Stimulated activated CD8-positive, alpha-beta memory T cell treated with anti-CD3 and anti-CD28 coated beads, Interleukin-15, amount 100 ng/mL, for 24 hours (primary cell): ENCODE data around the gene GRIK2.

Experiments
- DNase-seq: peaks from one replicate; pipeline ENCODE4 v3.0.0-alpha.2; 2020; ENCODE audit warnings: low read depth

Gene GRIK2

DNA sequence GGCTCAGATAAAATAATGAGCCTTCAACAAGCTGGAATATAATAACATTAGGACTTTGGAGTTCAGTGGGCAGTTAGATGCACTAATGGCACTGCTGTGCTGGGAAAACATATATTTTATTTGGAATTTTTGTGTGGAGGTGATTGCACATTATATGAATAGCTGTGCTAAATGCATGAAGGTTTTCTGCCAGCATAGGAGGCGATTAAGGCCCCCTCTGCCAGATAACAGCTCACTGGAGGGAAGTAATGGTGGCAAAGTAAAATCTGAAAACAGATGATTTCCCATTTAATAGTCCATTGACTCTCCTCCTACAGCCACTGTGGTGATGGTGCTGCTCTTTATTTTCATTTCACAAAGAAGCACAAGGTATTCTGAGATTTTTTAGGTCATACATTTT lies 326.0 kb downstream of the GRIK2 start:
- no peak for DNase-seq

DNA sequence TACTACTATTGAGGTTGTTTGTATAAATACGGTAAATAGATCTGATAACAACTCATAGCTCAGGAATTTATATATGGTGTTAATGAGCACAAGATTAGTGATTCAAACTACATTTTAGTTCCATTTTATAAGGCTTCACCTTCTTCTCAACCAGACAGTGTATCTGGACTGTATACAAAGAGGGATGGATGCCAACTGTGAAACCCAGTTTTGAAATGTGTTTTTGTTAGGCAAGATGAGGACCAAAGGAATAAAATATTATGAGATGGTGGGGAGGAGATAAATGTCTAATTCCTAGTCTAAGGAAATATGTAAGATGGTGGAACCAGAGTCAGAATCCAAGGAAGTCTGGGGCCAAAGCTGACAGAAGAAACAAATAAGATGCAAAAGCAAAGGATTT lies 329.0 kb downstream of the GRIK2 start:
- no peak for DNase-seq

DNA sequence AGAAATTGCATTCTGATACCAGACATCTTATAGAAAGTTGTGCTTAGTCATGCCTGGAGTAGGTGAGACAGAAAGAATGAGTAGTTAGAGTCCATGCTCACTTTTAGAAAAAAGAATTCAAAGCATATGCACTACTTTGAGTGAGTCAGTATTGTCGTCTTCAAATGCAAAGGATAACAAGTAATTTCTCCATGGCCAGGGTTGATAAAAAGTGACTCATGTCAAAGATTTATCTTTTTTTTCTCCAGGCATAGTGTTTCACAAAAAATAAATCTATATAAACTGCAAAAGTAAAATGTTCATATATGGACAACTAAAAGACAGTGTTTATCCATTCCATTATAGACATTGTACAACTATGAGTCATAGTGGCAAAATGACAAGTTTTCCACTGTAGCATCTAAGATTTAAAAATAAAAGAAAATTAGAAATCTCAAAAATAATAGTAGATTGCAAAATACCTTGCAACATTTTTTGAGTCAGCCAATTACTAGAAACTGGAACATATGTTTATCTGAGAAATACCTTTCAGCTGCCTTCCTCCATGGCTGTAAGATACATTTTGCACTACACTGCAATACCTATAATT lies 329.6 kb downstream of the GRIK2 start:
- no peak for DNase-seq

DNA sequence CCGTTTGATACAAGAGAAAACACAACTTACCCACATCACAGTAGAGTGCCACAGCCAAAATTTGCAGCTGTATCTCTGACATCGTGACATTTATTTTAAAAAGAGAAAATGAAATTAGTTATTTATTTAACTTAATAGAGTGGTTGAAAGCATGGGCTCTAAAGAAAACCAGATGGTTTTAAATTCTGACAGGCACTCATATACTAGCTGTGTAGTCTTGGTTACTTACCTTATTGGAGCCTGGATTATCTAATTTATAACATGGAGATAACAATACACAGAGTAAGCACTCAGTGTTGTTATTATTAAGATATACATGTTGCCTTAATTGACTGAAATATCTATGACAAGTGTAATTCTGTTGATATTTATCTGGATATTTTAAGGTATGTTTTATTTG lies 334.9 kb downstream of the GRIK2 start:
- DNase-seq, result no peak

DNA sequence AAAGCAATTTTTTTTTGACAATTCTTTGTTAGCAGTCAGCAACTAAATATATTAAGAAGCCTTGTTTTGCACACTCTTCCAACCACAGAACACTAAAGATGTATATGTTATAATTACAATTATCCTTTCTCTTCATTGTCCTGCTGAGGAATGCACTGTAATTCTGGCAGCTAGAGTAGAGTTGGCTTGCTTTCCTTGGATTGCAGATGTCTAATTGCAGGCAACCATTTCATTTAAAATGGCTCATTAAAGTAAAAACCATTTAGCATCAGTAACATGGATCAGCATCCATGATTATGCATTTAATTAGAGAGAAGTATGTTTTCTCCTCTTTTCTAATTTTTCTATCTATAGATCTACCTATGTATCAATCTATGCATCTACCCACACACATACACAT lies 335.4 kb downstream of the GRIK2 start:
- DNase-seq, result no peak

DNA sequence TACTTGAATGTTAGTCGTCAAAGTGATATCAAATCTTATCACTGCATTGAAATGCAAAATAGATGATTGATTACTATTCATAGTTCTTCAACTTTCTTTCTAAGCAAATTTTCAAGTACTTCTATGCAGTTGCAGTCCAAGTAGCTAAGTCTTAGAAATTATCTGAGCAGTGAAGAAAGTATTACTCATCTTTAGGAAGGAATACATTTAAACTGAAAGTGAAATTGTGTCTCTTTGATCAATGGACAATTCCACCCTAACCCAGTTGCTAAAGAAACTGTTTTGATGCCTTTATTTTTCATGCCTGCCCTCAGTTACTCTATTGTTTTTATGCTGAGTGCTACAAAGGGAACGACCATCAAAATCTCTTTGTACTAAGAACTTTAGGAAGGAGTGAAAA lies 337.4 kb downstream of the GRIK2 start:
- DNase-seq, result no peak

DNA sequence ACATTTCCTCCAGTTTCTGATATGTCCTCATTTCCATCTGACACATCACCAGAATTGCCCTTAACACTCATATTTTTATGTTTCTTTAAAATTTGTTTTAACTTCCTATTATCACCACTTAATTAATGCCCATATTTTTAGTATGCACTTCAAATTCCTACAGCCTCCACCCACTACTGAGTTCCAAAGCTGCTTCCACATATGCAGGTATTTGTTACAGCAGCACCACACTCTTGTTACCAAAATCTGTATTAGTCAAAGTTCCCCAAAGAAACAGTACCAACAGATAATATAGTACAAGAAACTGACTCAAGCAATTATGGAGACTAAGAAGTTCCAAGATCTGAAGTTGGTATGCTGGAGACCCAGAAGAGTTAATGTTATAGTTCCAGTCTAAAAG lies 340.4 kb downstream of the GRIK2 start:
- no peak for DNase-seq

DNA sequence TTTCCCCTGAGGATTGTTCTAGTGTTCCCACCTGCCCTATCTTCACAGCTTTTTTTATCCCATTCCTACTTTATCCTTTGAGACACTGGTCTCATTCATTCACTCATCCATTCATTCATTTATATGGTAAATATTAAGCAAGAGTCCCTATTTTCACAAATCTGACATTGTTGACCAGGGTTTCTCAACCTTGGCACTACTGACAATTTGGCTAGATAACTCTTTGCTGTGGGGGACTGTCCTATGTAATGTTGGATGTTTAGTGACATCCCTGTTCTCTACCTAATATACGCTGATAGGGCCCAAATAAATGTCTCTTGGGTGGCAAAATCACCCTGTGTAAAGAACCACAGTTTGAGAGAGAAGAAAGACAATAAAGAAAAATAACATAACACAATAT lies 345.0 kb downstream of the GRIK2 start:
- DNase-seq, result no peak

DNA sequence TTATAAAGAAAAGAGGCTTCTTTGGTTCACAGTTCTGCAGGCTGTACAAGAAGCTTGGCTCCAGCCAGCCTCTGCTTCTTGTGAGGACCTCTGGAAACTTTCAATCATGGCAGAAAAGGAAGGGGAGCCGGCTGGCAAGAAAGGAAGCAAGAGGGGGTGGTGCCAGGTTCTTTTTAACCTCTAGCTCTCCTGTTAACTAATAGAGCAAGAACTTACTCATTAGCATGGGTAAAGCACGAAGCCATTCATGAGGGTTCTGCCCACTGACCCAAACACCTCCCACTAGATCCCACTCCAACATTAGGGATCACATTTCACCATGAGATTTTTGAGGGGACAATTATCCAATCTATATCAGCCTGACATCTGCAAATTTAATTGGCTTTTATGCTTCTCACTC lies 347.1 kb downstream of the GRIK2 start:
- no peak for DNase-seq

DNA sequence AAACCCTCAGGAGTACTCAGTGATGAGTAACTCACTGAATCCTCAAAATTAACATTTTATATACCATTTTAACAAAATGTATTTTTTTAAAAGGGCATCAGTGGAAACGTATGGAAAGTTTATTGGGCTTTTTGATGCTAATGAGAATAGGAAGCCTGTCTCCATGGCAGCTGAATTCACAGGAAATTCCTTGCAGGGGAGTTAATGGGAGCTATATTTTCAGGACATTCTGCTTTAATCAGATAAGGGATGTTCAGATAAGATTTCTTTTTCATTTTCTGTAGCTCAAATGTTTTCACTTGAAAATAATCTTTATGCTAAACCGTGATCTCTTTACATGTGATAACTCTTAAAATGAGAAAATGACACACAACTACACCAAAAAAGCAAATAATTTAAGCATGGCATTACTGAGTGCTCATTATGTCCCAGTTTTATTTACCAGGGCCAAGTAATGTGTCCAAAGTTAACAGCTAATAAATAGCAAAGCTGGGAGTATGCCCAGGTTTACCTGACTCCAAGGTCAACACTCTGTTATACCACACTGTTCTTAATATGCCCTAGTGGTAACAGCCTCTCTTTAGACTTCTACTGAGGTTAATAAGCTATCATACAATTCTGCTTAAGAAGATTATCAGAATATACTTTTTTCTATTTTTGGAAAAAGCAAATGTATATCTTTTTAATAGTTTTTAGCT lies 348.1 kb downstream of the GRIK2 start:
- no peak for DNase-seq

DNA sequence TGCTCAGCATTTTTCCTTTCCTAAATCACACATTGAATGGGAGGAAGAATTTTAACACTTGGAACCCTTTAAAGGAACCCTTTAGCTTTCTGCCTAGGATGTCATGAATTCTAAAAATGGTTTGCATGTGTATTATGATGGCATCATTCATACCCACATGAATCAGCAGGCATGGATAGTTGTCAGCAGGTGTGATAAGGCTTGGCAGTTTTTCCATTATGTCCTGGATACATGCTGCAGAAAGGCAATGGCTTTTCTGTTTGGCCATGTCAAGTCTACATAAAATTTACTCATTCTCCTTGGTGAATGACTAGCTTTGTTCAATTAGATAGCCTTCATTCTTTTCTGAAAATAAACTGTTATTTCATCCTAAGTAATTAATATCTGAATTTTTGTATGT lies 353.7 kb downstream of the GRIK2 start:
- DNase-seq, result no peak

DNA sequence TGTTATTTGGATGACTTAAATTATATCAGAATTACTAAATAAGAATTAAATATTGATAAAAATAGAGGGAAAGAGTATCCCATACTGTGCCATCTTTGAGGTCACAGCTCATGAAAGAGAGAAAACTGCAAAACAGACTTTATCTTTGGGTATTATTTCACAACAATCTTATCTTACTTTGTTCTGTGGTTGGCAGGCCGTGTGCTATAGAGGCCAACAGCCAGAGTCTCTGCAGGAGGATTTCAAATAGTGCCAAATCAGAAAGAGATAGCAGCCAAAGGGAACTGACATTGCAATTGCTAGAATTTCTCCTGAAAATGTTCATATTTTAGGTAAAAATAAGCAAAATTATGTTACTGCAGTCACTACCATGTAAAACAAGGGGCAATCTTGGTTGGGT lies 354.2 kb downstream of the GRIK2 start:
- DNase-seq, result no peak

DNA sequence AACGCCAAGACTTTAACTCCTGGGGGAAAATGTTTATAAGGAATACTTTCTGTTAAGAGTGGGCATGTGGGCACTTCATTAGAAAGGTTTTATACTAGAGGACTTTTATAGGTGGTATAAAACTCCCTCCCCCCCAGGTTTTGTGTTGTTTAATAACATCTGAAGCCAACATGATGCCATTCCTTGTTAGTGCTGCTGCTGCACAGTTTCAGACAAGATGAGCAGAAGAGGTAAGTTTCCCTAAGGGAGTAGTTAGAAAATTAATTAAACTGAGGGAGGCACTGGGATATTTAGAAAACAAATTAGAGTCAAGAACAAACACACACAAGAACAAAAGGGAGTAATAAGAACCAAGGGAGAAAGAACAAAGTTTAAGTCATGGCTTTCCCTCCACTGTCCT lies 362.4 kb downstream of the GRIK2 start:
- DNase-seq, result no peak

DNA sequence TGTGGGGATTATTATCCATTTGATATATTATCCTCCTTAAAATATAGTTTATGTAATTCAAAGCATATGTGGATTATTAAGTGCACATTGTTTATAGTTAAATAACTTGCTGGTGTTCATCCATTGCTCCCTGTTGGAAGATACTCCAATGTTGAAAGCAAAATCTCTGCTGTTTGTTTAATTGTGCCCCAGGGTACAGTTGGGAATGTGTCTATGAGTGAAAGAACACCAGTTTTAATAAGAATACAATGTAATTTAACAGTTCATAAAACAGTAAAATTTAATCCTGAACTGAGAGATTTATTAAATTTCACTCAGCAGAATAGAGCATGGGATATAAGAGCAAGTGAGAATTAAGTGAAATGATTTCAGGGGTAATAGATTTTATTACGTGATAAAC lies 364.9 kb downstream of the GRIK2 start:
- no peak for DNase-seq

DNA sequence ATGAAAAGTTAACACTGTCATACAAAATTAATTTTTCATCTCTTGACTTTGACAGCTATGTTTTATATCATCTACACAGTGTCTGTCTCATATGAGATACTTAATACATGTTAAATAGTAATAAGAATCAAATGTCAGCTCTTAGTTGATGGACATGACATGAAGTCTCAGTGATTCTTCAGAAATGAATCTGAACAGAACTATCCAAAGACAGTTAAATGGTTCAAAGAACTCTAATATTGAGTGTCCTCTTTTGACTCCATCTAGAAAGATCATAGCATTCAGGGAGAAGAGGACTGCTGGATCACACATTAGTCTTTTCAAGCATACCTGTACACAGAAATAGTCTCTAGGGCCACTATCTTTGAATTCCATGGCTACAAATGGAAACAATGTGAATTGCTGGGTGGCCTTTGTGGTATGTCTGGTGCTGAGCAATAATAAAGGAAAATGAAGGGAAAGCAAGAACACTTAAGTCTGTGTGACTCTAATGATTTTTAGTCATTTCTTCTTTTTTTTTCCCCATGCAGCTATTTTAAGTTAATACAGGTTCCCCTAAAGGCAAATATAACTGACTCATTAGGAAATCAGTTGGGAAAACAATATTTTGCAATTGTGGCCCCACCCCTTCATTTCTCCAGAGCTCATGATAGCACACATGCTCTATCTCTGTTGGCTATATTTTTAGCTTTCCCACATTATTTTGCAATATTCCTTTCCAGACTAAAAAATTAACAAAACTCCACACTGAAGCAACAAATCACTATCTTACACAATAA lies 367.5 kb downstream of the GRIK2 start:
- no peak for DNase-seq

DNA sequence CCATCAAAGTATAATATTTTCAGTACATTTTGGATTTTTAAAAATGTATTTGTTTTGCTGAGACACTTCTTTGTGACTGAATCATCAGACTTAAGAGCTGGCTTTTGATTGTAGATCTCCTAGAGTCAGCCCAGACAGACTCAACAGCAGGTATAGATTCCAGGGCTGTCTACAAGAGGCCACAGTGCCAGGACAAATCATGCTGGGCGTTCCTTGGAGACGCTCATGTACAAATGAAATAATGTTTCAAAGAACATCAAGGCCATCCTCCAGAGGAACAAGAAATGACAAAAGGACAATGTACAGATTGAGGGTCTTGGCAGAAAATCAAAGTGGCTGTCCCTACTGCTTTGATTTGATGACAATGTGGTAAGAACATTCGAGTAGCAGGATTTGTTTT lies 369.3 kb downstream of the GRIK2 start:
- no peak for DNase-seq

DNA sequence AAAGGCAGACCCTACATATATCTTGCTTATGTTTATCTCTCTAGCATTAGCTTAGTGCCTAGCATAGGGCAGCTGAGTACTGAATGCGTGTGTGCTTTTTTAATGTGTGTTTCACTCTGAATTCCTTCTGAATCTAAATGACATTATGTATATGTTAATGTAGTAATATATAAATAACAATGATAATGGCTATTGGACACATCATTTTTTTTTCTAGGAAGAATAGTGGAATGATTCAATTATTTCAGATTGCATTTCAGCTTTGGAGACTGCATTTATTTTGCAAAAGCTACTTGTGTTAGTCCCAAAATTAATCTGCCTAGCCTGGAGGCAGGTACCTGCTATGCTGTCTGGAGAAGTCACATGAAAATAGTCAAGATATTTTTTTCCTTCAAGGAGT lies 371.8 kb downstream of the GRIK2 start:
- DNase-seq, result no peak

DNA sequence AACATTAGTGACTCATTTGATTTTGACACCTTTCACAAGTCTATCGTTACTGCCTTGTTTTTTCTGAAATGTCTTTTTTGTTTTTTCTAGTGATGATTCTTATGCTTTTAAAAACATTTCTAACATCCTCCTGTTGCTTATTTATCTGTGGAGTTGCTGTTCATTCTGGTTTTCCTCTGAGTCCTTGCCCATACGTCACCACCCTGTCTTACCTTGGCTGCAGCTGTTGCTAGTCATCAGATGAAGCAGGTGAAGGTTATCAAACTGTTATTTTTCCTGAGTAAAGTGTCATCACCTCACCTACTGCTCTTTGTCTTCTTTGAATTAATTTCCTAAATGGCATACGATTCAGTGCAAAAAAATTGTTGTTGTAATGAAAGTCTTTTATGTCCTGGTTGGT lies 376.6 kb downstream of the GRIK2 start:
- no peak for DNase-seq

DNA sequence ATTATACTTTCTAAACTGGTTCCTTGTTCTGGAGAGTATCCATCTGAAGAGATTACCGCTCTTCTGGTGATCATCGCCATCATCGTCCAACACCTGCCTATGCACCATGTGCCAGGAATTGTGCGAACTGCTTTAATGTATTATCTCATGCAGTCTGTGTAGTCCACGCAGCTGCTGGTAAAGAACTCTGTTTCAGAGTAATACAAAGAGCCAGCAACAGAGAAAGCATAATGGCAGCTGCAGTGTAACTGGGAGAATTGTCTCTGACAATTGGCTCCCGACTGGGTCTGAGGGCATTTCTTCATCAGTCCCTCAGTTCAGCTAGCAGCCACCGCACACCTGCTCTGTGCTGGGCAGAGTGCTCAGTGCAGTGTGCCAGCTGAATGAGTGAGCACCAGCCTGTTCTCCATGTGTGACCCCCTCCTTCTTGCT lies 383.4 kb downstream of the GRIK2 start:
- DNase-seq, result no peak

DNA sequence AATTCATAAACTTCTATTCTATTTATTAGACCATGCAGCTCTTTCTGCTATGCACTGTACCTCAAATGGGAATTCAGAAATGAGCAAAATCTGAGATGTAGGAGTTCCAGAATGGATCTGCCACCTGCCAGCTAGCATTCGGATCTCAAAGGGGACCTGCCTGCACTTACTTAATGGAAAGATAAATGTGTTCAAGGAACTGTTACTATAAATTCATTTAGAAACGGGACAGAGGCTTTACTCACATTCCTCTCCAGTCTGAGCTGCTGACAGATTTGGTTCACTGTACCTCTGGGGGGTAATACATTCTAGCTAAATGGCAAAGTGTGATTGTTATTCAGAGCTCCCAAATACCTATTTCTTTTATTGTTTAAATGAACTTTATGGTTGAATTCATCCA lies 384.1 kb downstream of the GRIK2 start:
- no peak for DNase-seq

DNA sequence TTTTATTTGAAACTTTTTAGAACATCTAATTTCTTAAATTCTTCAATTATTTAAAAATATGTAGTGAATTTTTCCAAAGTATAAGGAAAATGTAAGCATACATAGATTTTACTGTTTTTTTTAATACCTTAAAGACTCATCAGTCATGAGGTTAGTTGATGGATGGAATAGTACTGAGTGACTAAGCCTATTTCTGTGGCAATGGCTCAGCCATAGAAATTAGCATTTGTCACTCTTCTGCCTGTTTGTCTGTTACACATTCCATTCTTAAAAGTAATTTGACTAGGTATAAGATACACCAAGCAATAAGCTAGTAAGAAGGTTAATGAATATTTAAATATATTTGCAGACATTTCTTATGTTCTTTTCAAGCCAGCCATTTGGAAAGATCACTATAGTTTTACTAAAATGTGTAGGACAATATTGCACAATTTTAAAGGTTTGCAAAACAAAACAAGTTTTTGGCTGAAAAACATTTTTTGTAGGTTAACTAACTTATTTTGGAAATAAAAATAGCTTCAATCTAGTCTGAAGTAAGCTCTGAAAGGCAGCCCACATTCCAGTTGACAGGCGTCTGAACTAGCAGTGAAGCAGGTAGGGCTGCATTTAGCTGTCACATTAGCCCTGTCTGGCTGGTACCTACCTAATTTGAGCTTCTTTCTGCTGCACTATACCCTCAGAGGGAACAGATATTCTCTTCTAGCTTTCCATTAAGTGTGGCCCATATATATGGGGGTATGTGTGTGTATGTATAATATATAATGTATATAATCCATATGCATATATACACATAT lies 385.7 kb downstream of the GRIK2 start:
- DNase-seq, result no peak

DNA sequence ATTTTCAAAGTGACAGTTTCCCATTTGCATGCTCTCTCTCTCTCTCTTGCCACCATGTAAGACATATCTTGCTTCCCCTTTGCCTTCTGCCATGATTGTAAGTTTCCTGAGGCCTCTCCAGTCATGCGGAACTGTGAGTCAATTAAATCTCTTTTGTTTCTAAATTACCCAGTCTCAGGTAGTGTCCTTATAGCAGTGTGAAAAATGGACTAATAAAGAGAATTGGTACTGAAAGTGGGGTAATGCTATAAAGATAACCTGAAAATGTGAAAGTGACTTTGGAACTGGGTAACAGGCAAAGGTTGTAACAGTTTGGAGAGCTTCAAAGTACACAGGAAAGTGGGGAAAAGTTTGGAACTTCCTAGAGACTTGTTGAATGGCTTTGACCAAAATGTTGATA lies 389.8 kb downstream of the GRIK2 start:
- no peak for DNase-seq

DNA sequence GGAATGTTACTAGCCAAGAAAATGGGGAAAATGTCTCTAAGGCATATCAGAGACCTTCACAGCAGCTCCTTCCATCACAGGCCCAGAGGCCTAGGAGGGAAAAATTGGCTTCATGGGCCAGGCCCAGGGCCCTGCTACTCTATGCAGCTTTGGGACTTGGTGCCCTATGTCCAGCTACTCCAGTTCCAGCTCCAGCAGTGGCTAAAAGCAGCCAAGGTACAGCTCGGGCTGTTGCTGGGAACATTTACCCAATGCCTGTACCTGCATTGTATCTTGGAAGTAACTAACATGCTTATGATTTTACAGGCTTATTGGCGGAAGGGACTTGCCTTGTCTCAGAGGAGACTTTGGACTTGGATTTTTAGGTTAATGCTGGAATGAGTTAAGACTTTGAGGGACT lies 390.6 kb downstream of the GRIK2 start:
- DNase-seq, result no peak
